Neural cell (in vitro differentiated cells): ENCODE data around the gene TTC32. TPM values are rescaled to one million over a fixed set of nuclear protein-coding genes. Genes with fewer than 3 reads are reported as not detected.

Experiments
- H2AFZ ChIP-seq: fragments of 200-600, 300-800 bp; sonication (generic), shearing (Covaris generic); 2 replicates; pipeline ENCODE4 v1.6.0; 2014; ENCODE audit warnings: low read depth, mild to moderate bottlenecking, antibody characterized with exemption, low read length, moderate library complexity
- H3F3A ChIP-seq: fragments of 200-600 bp; shearing (Covaris generic); 2 replicates; pipeline ENCODE4 v1.6.1; 2016; ENCODE audit warnings: mild to moderate bottlenecking, moderate library complexity, mixed read lengths, antibody characterized with exemption, low read length; ENCODE audit not compliant: insufficient read depth, poor library complexity, severe bottlenecking
- H3K27ac ChIP-seq: fragments of 200-600, 300-800 bp; sonication (generic), shearing (Covaris generic); 2 replicates; pipeline ENCODE4 v1.5.1; 2014; ENCODE audit warnings: mild to moderate bottlenecking, low read length, moderate library complexity
- H3K27me3 ChIP-seq: fragments of 300-800, 200-600 bp; sonication (generic), shearing (Covaris generic); 2 replicates; pipeline ENCODE4 v1.6.0; 2014; ENCODE audit warnings: mild to moderate bottlenecking, low read depth, low read length, moderate library complexity; ENCODE audit not compliant: insufficient read depth
- H3K36me3 ChIP-seq: fragments of 300-800, 200-600 bp; sonication (generic), shearing (Covaris generic); 2 replicates; pipeline ENCODE4 v1.5.1; 2014; ENCODE audit warnings: mild to moderate bottlenecking, antibody characterized with exemption, low read length, moderate library complexity; ENCODE audit not compliant: insufficient read depth
- H3K4me2 ChIP-seq: fragments of 300-800, 200-600 bp; sonication (generic), shearing (Covaris generic); 2 replicates; pipeline ENCODE4 v1.6.0; 2014; ENCODE audit warnings: mild to moderate bottlenecking, low read length
- H3K4me3 ChIP-seq: fragments of 300-800, 200-600 bp; sonication (generic), shearing (Covaris generic); 2 replicates; pipeline ENCODE4 v1.5.1; 2014; ENCODE audit warnings: mild to moderate bottlenecking, low read length, moderate library complexity
- H3K79me2 ChIP-seq: fragments of 200-600 bp; shearing (Covaris generic); replicated peaks from 2 replicates; pipeline ENCODE4 v1.6.0; 2014; ENCODE audit warnings: mild to moderate bottlenecking, low read length, moderate library complexity; ENCODE audit not compliant: insufficient read depth
- H3K9ac ChIP-seq: fragments of 300-800, 200-600 bp; sonication (generic), shearing (Covaris generic); 2 replicates; pipeline ENCODE4 v1.6.1; 2016; ENCODE audit warnings: mild to moderate bottlenecking, low read length, mixed read lengths
- H3K9me2 ChIP-seq: fragments of 200-600 bp; shearing (Covaris generic); 2 replicates; pipeline ENCODE4 v1.6.1; 2016; ENCODE audit warnings: mild to moderate bottlenecking, low read length, mixed read lengths; ENCODE audit not compliant: insufficient read depth
- H3K9me3 ChIP-seq: fragments of 200-600, 300-800 bp; sonication (generic), shearing (Covaris generic); 2 replicates; pipeline ENCODE4 v1.6.1; 2016; ENCODE audit warnings: mild to moderate bottlenecking, mixed run types, low read length, moderate library complexity, mixed read lengths
- H4K20me1 ChIP-seq: fragments of 200-600 bp; shearing (Covaris generic); 2 replicates; pipeline ENCODE4 v1.6.1; 2016; ENCODE audit warnings: mild to moderate bottlenecking, mixed run types; ENCODE audit not compliant: insufficient read depth
- EP300 ChIP-seq: fragments of 450-650 bp; conservative IDR thresholded peaks from 2 replicates; pipeline ENCODE4 v1.6.1; 2014; ENCODE audit warnings: antibody characterized with exemption, mild to moderate bottlenecking, moderate library complexity; ENCODE audit not compliant: poor library complexity, severe bottlenecking
- EZH2 ChIP-seq: fragments of 200-600, 300-800 bp; shearing (Covaris generic), sonication (generic); IDR thresholded peaks from 2 replicates; pipeline ENCODE4 v1.6.1; 2014; ENCODE audit warnings: antibody characterized with exemption, low read length, borderline replicate concordance, mild to moderate bottlenecking; ENCODE audit not compliant: insufficient read depth, poor library complexity, severe bottlenecking
- MXI1 ChIP-seq: fragments of 450-650 bp; conservative IDR thresholded peaks from 2 replicates; pipeline ENCODE4 v1.6.1; 2014; ENCODE audit warnings: antibody characterized with exemption, mild to moderate bottlenecking; ENCODE audit not compliant: poor library complexity, severe bottlenecking
- RAD21 ChIP-seq: fragments of 450-650 bp; conservative IDR thresholded peaks from 2 replicates; pipeline ENCODE4 v1.6.1; 2014; ENCODE audit warnings: antibody characterized with exemption, mild to moderate bottlenecking, moderate library complexity
- SMC3 ChIP-seq: fragments of 450-650 bp; conservative IDR thresholded peaks from 2 replicates; pipeline ENCODE4 v1.6.1; 2014; ENCODE audit warnings: antibody characterized with exemption, mild to moderate bottlenecking, moderate library complexity; ENCODE audit not compliant: poor library complexity
- TAF1 ChIP-seq: IDR thresholded peaks from 2 replicates; pipeline ENCODE4 v1.6.1; 2012; ENCODE audit warnings: low read depth
- polyA plus RNA-seq: library from polyadenylated mRNA; depleted of rRNA; stranded (reverse); fragments of >200 nt; gene quantifications from 2 replicates; pipeline ENCODE4 v1.2.3, GENCODE V29; 2014
- TF ChIP-seq, protein P1 (sequence below): fragments of 450-650 bp; IDR thresholded peaks from 2 replicates; pipeline ENCODE4 v1.5.1; 2014; ENCODE audit warnings: antibody characterized with exemption, mild to moderate bottlenecking, moderate library complexity; ENCODE audit not compliant: poor library complexity, severe bottlenecking
- TF ChIP-seq, protein P2 (sequence below): IDR thresholded peaks from 2 replicates; pipeline ENCODE4 v1.6.1; 2012; ENCODE audit warnings: borderline replicate concordance

Gene TTC32
- polyA plus RNA-seq, 1 donor from 2014 or later, result 106 TPM

- Histone ChIP-seq H3K27me3 (no peaks in the 10 kb centered on the region), H2AFZ (no peak overlapping the region), H3K4me2 (no peak overlapping the region), H3K4me3 (no peak overlapping the region), H3K9ac (no peak overlapping the region), H3K27ac (no peak overlapping the region), H4K20me1 (no peaks in the 10 kb centered on the region), H3K9me3 (no peaks in the 10 kb centered on the region), H3K36me3 (no peaks in the 10 kb centered on the region), H3K9me2 (no peaks in the 10 kb centered on the region), H3K79me2 (no peaks in the 10 kb centered on the region), H3F3A (no peaks in the 10 kb centered on the region)
- TF ChIP-seq EP300 (no peak), SMC3 (no peak), TAF1 (no peak), RAD21 (no peak), MXI1 (no peak)
- TF ChIP-seq, protein P1, sequence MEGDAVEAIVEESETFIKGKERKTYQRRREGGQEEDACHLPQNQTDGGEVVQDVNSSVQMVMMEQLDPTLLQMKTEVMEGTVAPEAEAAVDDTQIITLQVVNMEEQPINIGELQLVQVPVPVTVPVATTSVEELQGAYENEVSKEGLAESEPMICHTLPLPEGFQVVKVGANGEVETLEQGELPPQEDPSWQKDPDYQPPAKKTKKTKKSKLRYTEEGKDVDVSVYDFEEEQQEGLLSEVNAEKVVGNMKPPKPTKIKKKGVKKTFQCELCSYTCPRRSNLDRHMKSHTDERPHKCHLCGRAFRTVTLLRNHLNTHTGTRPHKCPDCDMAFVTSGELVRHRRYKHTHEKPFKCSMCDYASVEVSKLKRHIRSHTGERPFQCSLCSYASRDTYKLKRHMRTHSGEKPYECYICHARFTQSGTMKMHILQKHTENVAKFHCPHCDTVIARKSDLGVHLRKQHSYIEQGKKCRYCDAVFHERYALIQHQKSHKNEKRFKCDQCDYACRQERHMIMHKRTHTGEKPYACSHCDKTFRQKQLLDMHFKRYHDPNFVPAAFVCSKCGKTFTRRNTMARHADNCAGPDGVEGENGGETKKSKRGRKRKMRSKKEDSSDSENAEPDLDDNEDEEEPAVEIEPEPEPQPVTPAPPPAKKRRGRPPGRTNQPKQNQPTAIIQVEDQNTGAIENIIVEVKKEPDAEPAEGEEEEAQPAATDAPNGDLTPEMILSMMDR, result no peak
- TF ChIP-seq, protein P2, sequence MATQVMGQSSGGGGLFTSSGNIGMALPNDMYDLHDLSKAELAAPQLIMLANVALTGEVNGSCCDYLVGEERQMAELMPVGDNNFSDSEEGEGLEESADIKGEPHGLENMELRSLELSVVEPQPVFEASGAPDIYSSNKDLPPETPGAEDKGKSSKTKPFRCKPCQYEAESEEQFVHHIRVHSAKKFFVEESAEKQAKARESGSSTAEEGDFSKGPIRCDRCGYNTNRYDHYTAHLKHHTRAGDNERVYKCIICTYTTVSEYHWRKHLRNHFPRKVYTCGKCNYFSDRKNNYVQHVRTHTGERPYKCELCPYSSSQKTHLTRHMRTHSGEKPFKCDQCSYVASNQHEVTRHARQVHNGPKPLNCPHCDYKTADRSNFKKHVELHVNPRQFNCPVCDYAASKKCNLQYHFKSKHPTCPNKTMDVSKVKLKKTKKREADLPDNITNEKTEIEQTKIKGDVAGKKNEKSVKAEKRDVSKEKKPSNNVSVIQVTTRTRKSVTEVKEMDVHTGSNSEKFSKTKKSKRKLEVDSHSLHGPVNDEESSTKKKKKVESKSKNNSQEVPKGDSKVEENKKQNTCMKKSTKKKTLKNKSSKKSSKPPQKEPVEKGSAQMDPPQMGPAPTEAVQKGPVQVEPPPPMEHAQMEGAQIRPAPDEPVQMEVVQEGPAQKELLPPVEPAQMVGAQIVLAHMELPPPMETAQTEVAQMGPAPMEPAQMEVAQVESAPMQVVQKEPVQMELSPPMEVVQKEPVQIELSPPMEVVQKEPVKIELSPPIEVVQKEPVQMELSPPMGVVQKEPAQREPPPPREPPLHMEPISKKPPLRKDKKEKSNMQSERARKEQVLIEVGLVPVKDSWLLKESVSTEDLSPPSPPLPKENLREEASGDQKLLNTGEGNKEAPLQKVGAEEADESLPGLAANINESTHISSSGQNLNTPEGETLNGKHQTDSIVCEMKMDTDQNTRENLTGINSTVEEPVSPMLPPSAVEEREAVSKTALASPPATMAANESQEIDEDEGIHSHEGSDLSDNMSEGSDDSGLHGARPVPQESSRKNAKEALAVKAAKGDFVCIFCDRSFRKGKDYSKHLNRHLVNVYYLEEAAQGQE, result no peak
Measured at GRCh38 chr2:19878268-19879046, 23.3 kb downstream of the TTC32 start.

GRCh38 chr2:19876751-19877150 is 25.0 kb downstream of the TTC32 start:
- H3K4me3 ChIP-seq, result no peak overlapping the region
- no peak overlapping the region for H2AFZ ChIP-seq
- H3K36me3 ChIP-seq, result no peaks in the 10 kb centered on the region
- H3F3A ChIP-seq, result no peaks in the 10 kb centered on the region
- H3K9me3 ChIP-seq, result no peaks in the 10 kb centered on the region
- no peak overlapping the region for H3K9ac ChIP-seq
- TF ChIP-seq TAF1 (no peak), EZH2 (no peak)
- H4K20me1 ChIP-seq, result no peaks in the 10 kb centered on the region
- no peak overlapping the region for H3K27ac ChIP-seq
- H3K9me2 ChIP-seq, result no peaks in the 10 kb centered on the region
- no peaks in the 10 kb centered on the region for H3K79me2 ChIP-seq
- H3K4me2 ChIP-seq, result no peak overlapping the region
- H3K27me3 ChIP-seq, result no peaks in the 10 kb centered on the region
